ENCODE results near the gene IRAK3. TPM values are rescaled to one million over a fixed set of nuclear protein-coding genes. Genes with fewer than 3 reads are reported as not detected.

The IRAK3 gene
- total and polyA plus RNA-seq, 2 donors (not counting 3 experiments of a cell fraction or from before 2014, with no cell fraction given) = 2.3 to 8.5 TPM

GRCh38 chr12:66189486-66189843 lies 451 bp downstream of the IRAK3 start:
- H3K4me2 ChIP-seq (ENCODE audit: insufficient read depth, low read length) = peak overlapping the region; percentile 94
- DNase-seq (ENCODE audit: low read depth, low spot score) (no peak), FAIRE-seq (no peak)
- peaks cover 0 to under 1% of the 10 kb centered on the region in 2 experiments for H3K27me3 ChIP-seq (ENCODE audit: control insufficient read depth in 2 of 2, insufficient read depth in 2 of 2, low read length in 2 of 2)
- H3K79me2 ChIP-seq (ENCODE audit: control insufficient read depth, insufficient read depth, low read length) = no peaks in the 10 kb centered on the region
- peak overlapping the region; percentile 57 for H3K9ac ChIP-seq (replicated peaks; ENCODE audit: extremely low read depth, insufficient read depth, low read length)
- peak overlapping the region; percentile 94 for H2AFZ ChIP-seq (ENCODE audit: low read depth, low read length)
- TF ChIP-seq, protein P1, sequence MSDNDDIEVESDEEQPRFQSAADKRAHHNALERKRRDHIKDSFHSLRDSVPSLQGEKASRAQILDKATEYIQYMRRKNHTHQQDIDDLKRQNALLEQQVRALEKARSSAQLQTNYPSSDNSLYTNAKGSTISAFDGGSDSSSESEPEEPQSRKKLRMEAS (IDR thresholded peaks at IDR 0.05; ENCODE audit: insufficient read depth, insufficient read length) = no peak
- TF ChIP-seq GATA2 (IDR thresholded peaks at IDR 0.05; ENCODE audit: insufficient read depth, insufficient read length, low read depth, low read length) (no peak), POLR2AphosphoS5 (IDR thresholded peaks at IDR 0.05; ENCODE audit: insufficient read depth, low read depth, low read length) (no peak)
- ChIA-PET CTCF (interaction anchor here (1.3 to 1.7 kb wide), 4 partner anchors 13 to 46 kb away, joined by 4 to 6 read pairs (median 6); no protein-coding TSS in a partner anchor), POLR2A (no interaction called here)
- H3K4me1 ChIP-seq (ENCODE audit: control insufficient read depth, extremely low read depth, insufficient read depth, low read length) = peaks cover 20% of the 10 kb centered on the region
- no peaks in the 10 kb centered on the region for H3K9me3 ChIP-seq (replicated peaks; ENCODE audit: control insufficient read depth, insufficient read depth, low read length)
- intact Hi-C loops (cut with micrococcal nuclease) (loop anchor here (1.0 kb wide), 1 partner anchor 20 kb away; the partner anchor contains the start of gene TMBIM4), dilution Hi-C loops (cut with MboI; ENCODE audit: extremely low pct_ligation_motif_present, low sequenced_read_pairs) (no loop called here)
- H4K20me1 ChIP-seq (replicated peaks; ENCODE audit: control insufficient read depth, extremely low read depth, insufficient read depth, low read length) = no peaks in the 10 kb centered on the region
- no peaks in the 10 kb centered on the region for H3K9me1 ChIP-seq (replicated peaks; ENCODE audit: control insufficient read depth, extremely low read depth, insufficient read depth, low read length)
- H3K36me3 ChIP-seq (ENCODE audit: control insufficient read depth in 2 of 2, extremely low read depth in 1 of 2, insufficient read depth in 2 of 2, low read length in 2 of 2) = no peaks in the 10 kb centered on the region
- H3K4me3 ChIP-seq (replicated peaks in 1 of 3; ENCODE audit: insufficient read depth in 1 of 3, low read depth in 1 of 3, low read length in 3 of 3) = peak overlapping the region; percentile 44 to 82 (median 69)
- H3K27ac ChIP-seq (ENCODE audit: insufficient read depth, low read depth, low read length) = peak overlapping the region; percentile 41
- BruUV-seq (replicated peaks) = no TSS peak

- peak; percentile 24 for DNase-seq (ENCODE audit: low read depth, low spot score)
- TF ChIP-seq POLR2A (IDR thresholded peaks at IDR 0.05; ENCODE audit: low read depth, low read length) (no peak), MYC (IDR thresholded peaks at IDR 0.05; ENCODE audit: low read depth, low read length) (no peak), POLR2AphosphoS5 (IDR thresholded peaks at IDR 0.05; ENCODE audit: insufficient read depth, low read depth, low read length) (no peak), JUN (IDR thresholded peaks at IDR 0.05; ENCODE audit: borderline replicate concordance, insufficient read depth, insufficient read length, low read depth) (no peak), GATA2 (IDR thresholded peaks at IDR 0.05; ENCODE audit: insufficient read depth, insufficient read length, low read depth, low read length) (no peak), EZH2 (IDR thresholded peaks at IDR 0.05; ENCODE audit: borderline replicate concordance, low read depth, low read length, severe bottlenecking) (no peak), FOS (IDR thresholded peaks at IDR 0.05; ENCODE audit: borderline replicate concordance, insufficient read depth, low read length) (no peak), CTCF (IDR thresholded peaks at IDR 0.05; ENCODE audit: extremely low read depth in 1 of 2, insufficient read depth in 1 of 2, low read depth in 1 of 2, low read length in 2 of 2) (no peak)
- TF ChIP-seq, protein P1 (IDR thresholded peaks at IDR 0.05; ENCODE audit: insufficient read depth, insufficient read length) = no peak
- Histone ChIP-seq H3K27ac (ENCODE audit: insufficient read depth, low read depth, low read length) (no peak overlapping the region), H3K27me3 (ENCODE audit: control insufficient read depth in 2 of 2, insufficient read depth in 2 of 2, low read length in 2 of 2) (no peaks in the 10 kb centered on the region), H3K79me2 (ENCODE audit: control insufficient read depth, insufficient read depth, low read length) (no peaks in the 10 kb centered on the region), H3K4me2 (ENCODE audit: insufficient read depth, low read length) (peak overlapping the region; percentile 94), H2AFZ (ENCODE audit: low read depth, low read length) (no peak overlapping the region), H3K9me1 (replicated peaks; ENCODE audit: control insufficient read depth, extremely low read depth, insufficient read depth, low read length) (no peaks in the 10 kb centered on the region), H3K4me3 (replicated peaks in 1 of 3; ENCODE audit: insufficient read depth in 1 of 3, low read depth in 1 of 3, low read length in 3 of 3) (peak overlapping the region; percentile 44 to 82 (median 69)), H3K36me3 (ENCODE audit: control insufficient read depth in 2 of 2, extremely low read depth in 1 of 2, insufficient read depth in 2 of 2, low read length in 2 of 2) (no peaks in the 10 kb centered on the region), H3K4me1 (ENCODE audit: control insufficient read depth, extremely low read depth, insufficient read depth, low read length) (peaks cover 20% of the 10 kb centered on the region), H3K9ac (replicated peaks; ENCODE audit: extremely low read depth, insufficient read depth, low read length) (peak overlapping the region; percentile 57), H3K9me3 (replicated peaks; ENCODE audit: control insufficient read depth, insufficient read depth, low read length) (no peaks in the 10 kb centered on the region), H4K20me1 (replicated peaks; ENCODE audit: control insufficient read depth, extremely low read depth, insufficient read depth, low read length) (no peaks in the 10 kb centered on the region)
- dilution Hi-C loops (cut with MboI; ENCODE audit: extremely low pct_ligation_motif_present, low sequenced_read_pairs) = no loop called here
- CTCF ChIA-PET = interaction anchor here (1.0 to 2.7 kb wide), 5 partner anchors 12 to 82 kb away, joined by 3 to 12 read pairs (median 4); no protein-coding TSS in a partner anchor
- intact Hi-C loops (cut with micrococcal nuclease) = loop anchor here (1.0 kb wide), 1 partner anchor 21 kb away; the partner anchor contains the start of gene TMBIM4
- FAIRE-seq = no peak
- POLR2A ChIA-PET = no interaction called here
- BruUV-seq (replicated peaks) = TSS peak; percentile 40
These were observed 875 bp downstream of the IRAK3 start for GRCh38 chr12:66189889-66190288.

All from endothelial cell of umbilical vein (primary cell).